Measurements from ENCODE around the gene MRPL49. TPM values are rescaled to one million over a fixed set of nuclear protein-coding genes. Genes with fewer than 3 reads are reported as not detected.

MRPL49 gene
- total and polyA plus RNA-seq, 2 of the 8 experiments (the other 6 are each of a cell fraction or from before 2014, with no cell fraction given) = 54.0 to 84.8 TPM

GRCh38 chr11:65134952-65135632, 13.0 kb downstream of the MRPL49 start:
- Histone ChIP-seq H3K36me3 (ENCODE audit: control insufficient read depth in 2 of 4, insufficient read depth in 4 of 4, low read length in 3 of 4) (peaks cover 7 to 20% (median 17%) of the 10 kb centered on the region in 4 experiments; a peak in 6 of 8 replicates), H2BK5ac (ENCODE audit: low read depth, low read length) (peak overlapping the region; percentile 100), H3K56ac (replicated peaks; ENCODE audit: insufficient read length, low read depth, low read length) (peak overlapping the region; percentile 85), H3K9me3 (ENCODE audit: insufficient read depth in 2 of 2, low read depth in 1 of 2, low read length in 1 of 2) (no peaks in the 10 kb centered on the region; a peak in 1 of 4 replicates), H3K14ac (ENCODE audit: insufficient read length) (no peak overlapping the region), H3K23ac (ENCODE audit: insufficient read length) (no peak overlapping the region), H2BK12ac (ENCODE audit: low read depth, low read length) (peak overlapping the region; percentile 100; the same call in 1 of the 2 replicates), H3K18ac (ENCODE audit: extremely low read depth, low read length) (peak overlapping the region; percentile 84), H3K27me3 (replicated peaks in 1 of 4; ENCODE audit: control insufficient read depth in 3 of 4, extremely low read depth in 1 of 4, insufficient read depth in 3 of 4, low read length in 3 of 4) (no peaks in the 10 kb centered on the region), H2BK120ac (replicated peaks; ENCODE audit: low read depth, low read length) (no peak overlapping the region), H3K79me1 (ENCODE audit: low read depth, low read length) (peaks cover 3% of the 10 kb centered on the region; the same call in 1 of the 2 replicates), H3K27ac (ENCODE audit: low read depth, low read length) (peak overlapping the region; percentile 99), H2BK20ac (ENCODE audit: low read length) (no peak overlapping the region), H4K5ac (ENCODE audit: insufficient read length, low read depth, low read length) (peak overlapping the region; percentile 63), H2AK5ac (ENCODE audit: low read depth, low read length) (no peak overlapping the region), H3K23me2 (ENCODE audit: low read depth, low read length) (peaks cover 14% of the 10 kb centered on the region), H2AFZ (ENCODE audit: low read length) (peak overlapping the region; percentile 76), H4K20me1 (replicated peaks in 1 of 2; ENCODE audit: control insufficient read depth in 1 of 2, insufficient read depth in 2 of 2, low read length in 2 of 2) (peaks cover 0 to 9% of the 10 kb centered on the region in 2 experiments), H3K4me2 (ENCODE audit: insufficient read depth in 1 of 2, low read depth in 2 of 2, low read length in 2 of 2) (peak overlapping the region; percentile 77 to 91), H3K4ac (replicated peaks; ENCODE audit: insufficient read length, low read depth, low read length) (peak overlapping the region; percentile 63), H3K79me2 (ENCODE audit: control insufficient read depth in 1 of 2, insufficient read depth in 2 of 2, low read length in 2 of 2) (peaks cover 0 to 15% of the 10 kb centered on the region in 2 experiments; a peak in 1 of 4 replicates), H3K4me3 (ENCODE audit: extremely low read depth in 1 of 4, insufficient read depth in 2 of 4, low read depth in 3 of 4, low read length in 4 of 4) (peak overlapping the region; percentile 84 to 94 (median 88)), H3K9ac (replicated peaks in 1 of 4; ENCODE audit: extremely low read depth in 1 of 4, low read depth in 3 of 4, low read length in 3 of 4) (peak overlapping the region in 3 of 4 experiments; percentile 97 to 99 (median 98); a peak in 6 of 7 replicates), H4K8ac (ENCODE audit: extremely low read depth, insufficient read depth, low read length) (peak overlapping the region; percentile 98; the same call in 1 of the 2 replicates), H4K91ac (replicated peaks; ENCODE audit: insufficient read length, low read length) (peak overlapping the region; percentile 77), H3K4me1 (replicated peaks in 1 of 4; ENCODE audit: control insufficient read depth in 3 of 4, insufficient read depth in 4 of 4, low read length in 3 of 4) (peaks cover 0 to 13% (median 7%) of the 10 kb centered on the region in 4 experiments; a peak in 6 of 7 replicates), H2BK15ac (ENCODE audit: low read length) (no peak overlapping the region)
- ChIA-PET CTCF (ENCODE audit: partially characterized antibody) (interaction anchor here (0.8 to 3.0 kb wide), 13 partner anchors 10 to 266 kb away, joined by 3 to 14 read pairs (median 4); partner anchors contain the start of genes CAPN1, MRPL49, SPDYC and TM7SF2), POLR2A (ENCODE audit: partially characterized antibody) (interaction anchor here (0.6 to 15.8 kb wide), 23 partner anchors 8 to 258 kb away, joined by 3 to 305 read pairs (median 4); partner anchors contain the start of genes CAPN1, CDC42EP2, FAU and MRPL49)
- FAIRE-seq = peak; percentile 89
- peak; percentile 75 to 88 for DNase-seq (ENCODE audit: low read depth in 1 of 2, low spot score in 2 of 2)
- 7% methylated on average over 24 of the region's 24 CpGs; no CpG with 5 or more reads in 1 of the 2 experiments for WGBS, 2 experiments (ENCODE audit: extremely low coverage in 1 of 2, insufficient coverage in 1 of 2, insufficient read length in 1 of 2, insufficient replicate concordance in 2 of 2, low coverage in 1 of 2, low lambda C conversion rate in 2 of 2, missing lambda C conversion rate in 1 of 2)
- TF ChIP-seq JUN (IDR thresholded peaks at IDR 0.05; ENCODE audit: low read depth, low read length) (no peak), SIN3A (conservative IDR thresholded peaks at IDR 0.05 in 1 of 2, IDR thresholded peaks at IDR 0.05 in 1 of 2; ENCODE audit: low read depth in 1 of 2, low read length in 2 of 2) (peak in 1 of 2 experiments; percentile 48; a peak in 3 of 4 replicates), CBX5 (IDR thresholded peaks at IDR 0.05; ENCODE audit: low read depth, low read length) (no peak), CREB1 (IDR thresholded peaks at IDR 0.05) (no peak), SP2 (IDR thresholded peaks at IDR 0.05; ENCODE audit: low read length) (peak; percentile 62; the same call in 1 of the 2 replicates), SAP30 (IDR thresholded peaks at IDR 0.05; ENCODE audit: insufficient read depth, insufficient replicate concordance, low read length) (peak; percentile 7), TAF1 (IDR thresholded peaks at IDR 0.05; ENCODE audit: low read depth, low read length) (peak; percentile 94), SP1 (IDR thresholded peaks at IDR 0.05; ENCODE audit: low read depth, low read length) (peak; percentile 96), POLR2A (IDR thresholded peaks at IDR 0.05; ENCODE audit: control extremely low read depth in 1 of 2, low read depth in 2 of 2, low read length in 2 of 2) (peak; percentile 83 to 96), TCF12 (IDR thresholded peaks at IDR 0.05; ENCODE audit: low read depth, low read length) (0 out of 2 replicates have a peak, but pooled peaks have one; percentile 47), RFX5 (IDR thresholded peaks at IDR 0.05; ENCODE audit: borderline replicate concordance, low read depth, low read length) (0 out of 2 replicates have a peak, but pooled peaks have one; percentile 40), KDM4A (IDR thresholded peaks at IDR 0.05; ENCODE audit: low read depth, low read length, severe bottlenecking) (peak; percentile 23)

All from H1 (cell line).